Hematopoietic multipotent progenitor cell treated with erythropoietin and hydrocortisone succinate and interleukin-3 and kit ligand, for 17 days (in vitro differentiated cells): ENCODE results near the gene GOLGA8B.
"Not testable (repeated sequence)": the region's sequence is repeated elsewhere in the genome, so short reads cannot be mapped to it uniquely, and the experiment has no call there.

ENCODE experiments used
- DNase-seq: peaks from one replicate; pipeline ENCODE4 v3.0.0-alpha.2; 2015; ENCODE audit warnings: low spot score

GOLGA8B gene

DNA sequence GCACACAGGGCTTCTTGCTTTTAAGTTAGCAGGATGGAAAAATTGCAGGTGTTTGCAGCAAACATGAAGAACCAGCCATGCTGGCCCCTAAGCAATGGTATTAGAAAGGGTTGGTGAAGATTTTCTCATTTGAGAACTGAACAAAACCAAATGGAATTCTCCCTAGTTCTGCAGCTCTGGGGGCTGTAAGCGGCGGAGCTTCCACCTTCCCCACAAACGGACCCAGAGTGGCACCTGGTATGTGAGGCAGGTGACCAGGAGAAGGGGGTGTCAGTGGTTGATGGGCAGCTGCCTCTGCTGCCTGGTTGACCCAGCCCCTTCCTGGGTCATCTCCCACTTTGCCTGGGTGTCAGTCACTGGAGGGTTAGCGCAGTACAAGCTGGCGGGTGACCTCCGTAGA lies 22.6 kb downstream of the GOLGA8B start:
- DNase-seq, result not testable (repeated sequence)

DNA sequence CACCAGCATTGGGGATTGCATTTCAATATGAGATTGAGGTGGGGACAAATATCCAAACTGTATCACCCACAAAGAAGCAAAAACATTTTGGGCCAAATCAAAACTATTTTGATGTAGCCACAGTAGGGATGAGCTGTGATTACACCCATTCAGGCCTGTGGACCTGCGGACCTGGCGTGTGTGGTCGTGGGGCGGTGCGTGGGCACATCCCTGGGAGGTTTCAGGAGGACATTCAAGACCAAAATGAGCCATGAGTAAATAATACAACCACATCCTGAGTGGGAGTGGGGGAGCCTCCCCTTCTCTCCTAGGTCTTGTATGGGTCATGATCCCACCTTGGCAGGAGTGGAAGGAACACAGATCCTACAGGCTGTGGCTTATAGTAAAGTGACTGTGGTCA lies 23.7 kb downstream of the GOLGA8B start:
- not testable (repeated sequence) for DNase-seq

GRCh38 chr15:34555162-34555561 lies 28.3 kb downstream of the GOLGA8B start:
- not testable (repeated sequence) for DNase-seq

DNA sequence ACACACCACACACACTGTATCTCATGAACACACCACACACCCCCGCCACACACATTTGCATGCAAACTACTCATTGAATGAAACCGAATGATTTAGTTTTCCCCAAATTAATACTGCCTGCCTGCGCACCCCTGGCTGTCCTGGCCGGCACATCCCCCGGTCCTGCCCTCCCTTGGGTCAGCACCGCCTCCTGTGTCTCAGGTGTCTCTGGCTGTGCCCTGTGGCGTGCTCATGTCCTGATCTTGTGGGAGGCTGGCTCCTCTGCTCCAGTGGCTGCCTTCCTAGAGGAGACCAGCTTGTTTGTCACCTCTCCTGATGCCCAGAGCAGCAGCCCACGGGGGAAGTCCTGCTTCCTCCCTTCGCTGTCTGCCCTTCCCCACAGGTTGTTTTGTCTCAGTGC lies 28.7 kb downstream of the GOLGA8B start:
- not testable (repeated sequence) for DNase-seq

- not testable (repeated sequence) for DNase-seq
Measured at GRCh38 chr15:34554126-34554525, 29.3 kb downstream of the GOLGA8B start.

- not testable (repeated sequence) for DNase-seq
Measured at GRCh38 chr15:34550129-34550528, 33.3 kb downstream of the GOLGA8B start.

DNA sequence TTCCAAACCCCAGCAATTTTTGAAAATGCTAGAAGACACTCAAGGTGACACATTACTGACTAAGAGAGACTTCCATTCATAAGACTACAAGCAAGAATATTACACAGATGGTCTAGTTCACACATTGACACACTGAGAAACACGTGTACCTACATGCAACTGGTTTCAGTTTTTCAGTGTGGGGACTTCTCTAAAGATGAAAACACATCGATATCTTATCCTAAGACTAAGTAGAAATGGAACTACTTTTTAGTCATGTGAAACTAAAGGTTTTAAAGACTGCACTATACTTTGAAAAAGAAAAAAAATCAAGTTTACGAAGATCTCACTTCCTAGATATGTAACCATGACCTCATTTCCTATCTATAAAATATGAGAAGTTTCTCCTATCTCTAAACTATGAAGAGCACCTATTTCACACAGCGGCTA lies 34.1 kb downstream of the GOLGA8B start:
- DNase-seq, result not testable (repeated sequence)

DNA sequence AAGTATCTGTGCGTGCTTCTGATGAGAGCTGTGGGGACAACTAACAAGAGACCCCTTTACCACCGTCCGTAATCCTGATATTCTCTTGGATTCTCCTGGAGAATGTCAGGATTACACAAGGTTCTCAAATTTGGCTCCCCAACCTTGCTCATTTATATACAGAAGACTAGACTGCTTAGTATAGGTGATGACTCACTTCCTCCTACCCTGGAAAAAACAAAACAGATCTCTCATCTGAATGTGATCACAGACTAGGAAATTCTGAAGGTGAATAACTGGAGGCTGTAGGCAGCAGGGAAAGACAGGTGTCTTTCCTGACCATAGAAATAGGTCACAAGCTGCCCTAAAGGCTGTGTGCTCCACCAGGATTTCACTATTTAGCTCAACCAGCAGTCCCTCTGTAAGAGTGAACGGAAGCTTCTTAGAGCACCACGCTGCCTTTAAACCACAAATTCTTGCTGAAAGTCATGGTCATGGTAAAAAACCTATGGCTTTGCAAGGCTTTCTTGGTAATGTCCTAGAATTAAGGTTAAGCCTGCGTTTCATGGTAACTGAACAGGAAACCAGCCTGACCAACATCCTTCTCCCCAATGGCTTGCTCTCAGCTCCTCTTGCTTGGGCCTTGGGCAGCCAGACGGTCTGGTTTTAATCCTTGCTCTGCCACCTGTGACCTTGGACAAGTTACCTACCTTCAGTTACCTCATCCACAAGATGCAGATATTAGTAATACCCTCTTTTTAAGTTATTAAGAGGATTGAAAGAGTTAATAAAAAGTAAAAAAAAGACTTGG lies 39.4 kb downstream of the GOLGA8B start:
- DNase-seq, result not testable (repeated sequence)

- not testable (repeated sequence) for DNase-seq
Measured at GRCh38 chr15:34535857-34536256, 47.6 kb downstream of the GOLGA8B start.
